Measurements from ENCODE around the gene RTN4RL1. TPM values are rescaled to one million over a fixed set of nuclear protein-coding genes. Genes with fewer than 3 reads are reported as not detected.

RTN4RL1 gene
- 0.43 TPM in 1 of 2 replicates, not detected in the other for total RNA-seq

GRCh38 chr17:2025220-2025621, at the start of gene RTN4RL1:
TSS of gene RTN4RL1 (minus strand) at chr17:2025334. CDS start at chr17:2024865, 469 bp downstream.
- peak; percentile 63 for DNase-seq (ENCODE audit: low read depth)
- no peak for TF ChIP-seq CTCF (IDR thresholded peaks at IDR 0.05; ENCODE audit: insufficient read depth, low read depth, low read length)
- H3K4me3 ChIP-seq (ENCODE audit: low read depth, low read length) = peak within 1 kb of the TSS; percentile 56

- DNase-seq (ENCODE audit: low read depth) = no peak
- TF ChIP-seq CTCF (IDR thresholded peaks at IDR 0.05; ENCODE audit: insufficient read depth, low read depth, low read length) = no peak
- no peak overlapping the region for H3K4me3 ChIP-seq (ENCODE audit: low read depth, low read length)
Measured at GRCh38 chr17:2074919-2075318, 49.8 kb upstream of the RTN4RL1 start.

GRCh38 chr17:2071455-2072281, 46.5 kb upstream of the RTN4RL1 start:
- H3K4me3 ChIP-seq (ENCODE audit: low read depth, low read length) = no peak overlapping the region
- no peak for TF ChIP-seq CTCF (IDR thresholded peaks at IDR 0.05; ENCODE audit: insufficient read depth, low read depth, low read length)
- DNase-seq (ENCODE audit: low read depth) = peak; percentile 81

- DNase-seq (ENCODE audit: low read depth) = no peak
- no peak overlapping the region for H3K4me3 ChIP-seq (ENCODE audit: low read depth, low read length)
- no peak for TF ChIP-seq CTCF (IDR thresholded peaks at IDR 0.05; ENCODE audit: insufficient read depth, low read depth, low read length)
Measured at GRCh38 chr17:2071024-2071385, 45.9 kb upstream of the RTN4RL1 start.

GRCh38 chr17:2070241-2071023, 45.3 kb upstream of the RTN4RL1 start:
- no peak overlapping the region for H3K4me3 ChIP-seq (ENCODE audit: low read depth, low read length)
- no peak for TF ChIP-seq CTCF (IDR thresholded peaks at IDR 0.05; ENCODE audit: insufficient read depth, low read depth, low read length)
- no peak for DNase-seq (ENCODE audit: low read depth)

GRCh38 chr17:2068519-2069051, 43.5 kb upstream of the RTN4RL1 start:
- no peak for TF ChIP-seq CTCF (IDR thresholded peaks at IDR 0.05; ENCODE audit: insufficient read depth, low read depth, low read length)
- no peak overlapping the region for H3K4me3 ChIP-seq (ENCODE audit: low read depth, low read length)
- peak; percentile 89 for DNase-seq (ENCODE audit: low read depth)
